OCI-LY1 (cell line): ENCODE measurements around the gene MTFMT.

Experiments
- EZH2 ChIP-seq: fragments of 200-600 bp; sonication (generic), shearing (Covaris generic); IDR thresholded peaks from 2 replicates; pipeline ENCODE4 v1.8.0; 2017; ENCODE audit warnings: borderline replicate concordance, mixed run types, mild to moderate bottlenecking, antibody characterized with exemption, low read length, moderate library complexity, mixed read lengths
- TF ChIP-seq, protein P1 (sequence below): fragments of 200-600 bp; sonication (generic), shearing (Covaris generic); IDR thresholded peaks from 2 replicates; pipeline ENCODE4 v1.5.1; 2017; ENCODE audit warnings: mild to moderate bottlenecking, antibody characterized with exemption, low read length, moderate library complexity, mixed read lengths

DNA sequence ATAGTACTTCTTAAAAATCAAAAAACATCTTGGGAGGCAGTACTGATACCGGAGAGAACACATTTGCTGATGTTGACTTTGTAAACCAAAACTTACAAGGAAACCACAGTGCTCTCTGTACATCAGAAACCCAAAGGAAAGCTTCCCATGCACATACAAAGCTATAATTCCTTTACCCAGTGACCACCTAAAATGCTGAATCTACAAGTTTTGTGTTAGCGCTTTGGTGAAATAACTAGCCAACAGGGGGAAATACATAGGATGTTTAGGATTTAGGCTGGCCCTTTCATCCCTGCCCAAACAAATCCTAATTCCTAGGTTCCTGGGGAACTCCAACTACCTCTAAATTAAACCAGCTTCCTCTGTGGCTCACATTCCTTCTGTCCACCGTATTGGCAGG lies 24.4 kb downstream of the MTFMT start:
- TF ChIP-seq, protein P1, sequence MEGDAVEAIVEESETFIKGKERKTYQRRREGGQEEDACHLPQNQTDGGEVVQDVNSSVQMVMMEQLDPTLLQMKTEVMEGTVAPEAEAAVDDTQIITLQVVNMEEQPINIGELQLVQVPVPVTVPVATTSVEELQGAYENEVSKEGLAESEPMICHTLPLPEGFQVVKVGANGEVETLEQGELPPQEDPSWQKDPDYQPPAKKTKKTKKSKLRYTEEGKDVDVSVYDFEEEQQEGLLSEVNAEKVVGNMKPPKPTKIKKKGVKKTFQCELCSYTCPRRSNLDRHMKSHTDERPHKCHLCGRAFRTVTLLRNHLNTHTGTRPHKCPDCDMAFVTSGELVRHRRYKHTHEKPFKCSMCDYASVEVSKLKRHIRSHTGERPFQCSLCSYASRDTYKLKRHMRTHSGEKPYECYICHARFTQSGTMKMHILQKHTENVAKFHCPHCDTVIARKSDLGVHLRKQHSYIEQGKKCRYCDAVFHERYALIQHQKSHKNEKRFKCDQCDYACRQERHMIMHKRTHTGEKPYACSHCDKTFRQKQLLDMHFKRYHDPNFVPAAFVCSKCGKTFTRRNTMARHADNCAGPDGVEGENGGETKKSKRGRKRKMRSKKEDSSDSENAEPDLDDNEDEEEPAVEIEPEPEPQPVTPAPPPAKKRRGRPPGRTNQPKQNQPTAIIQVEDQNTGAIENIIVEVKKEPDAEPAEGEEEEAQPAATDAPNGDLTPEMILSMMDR, result no peak
- no peak for TF ChIP-seq EZH2
